K562 (cell line): ENCODE measurements around the gene MINDY4. TPM values are rescaled to one million over a fixed set of nuclear protein-coding genes. Genes with fewer than 3 reads are reported as not detected.

Experiments used
- ARID1B ChIP-seq: fragments of 450-650 bp; IDR thresholded peaks from 2 replicates; pipeline ENCODE4 v1.6.1; 2016; ENCODE audit warnings: antibody characterized with exemption, mild to moderate bottlenecking, inconsistent platforms
- CTBP1 ChIP-seq: fragments of 450-650 bp; IDR thresholded peaks from 2 replicates; pipeline ENCODE4 v1.6.1; 2016; ENCODE audit warnings: borderline replicate concordance
- FOXM1 ChIP-seq, 2 experiments: fragments of 450-650 bp in 1 of 2; sonication (generic) in 1 of 2; formaldehyde crosslinking in 1 of 2; IDR thresholded peaks; 2 replicates each; pipeline versions ENCODE4 v1.6.1 to v1.9.0; 2017 to 2022; ENCODE audit warnings: low read depth in 2 of 2, mild to moderate bottlenecking in 2 of 2, missing genetic modification reagents in 1 of 2, moderate library complexity in 1 of 2
- GATA2 ChIP-seq: sonication (generic); formaldehyde crosslinking; IDR thresholded peaks from 2 replicates; pipeline ENCODE4 v1.4.0; 2020; ENCODE audit warnings: mild to moderate bottlenecking, missing genetic modification reagents
- HDAC2 ChIP-seq: fragments of 450-650 bp; IDR thresholded peaks from 2 replicates; pipeline ENCODE4 v1.6.1; 2016; ENCODE audit warnings: mild to moderate bottlenecking
- JUNB ChIP-seq: fragments of 450-650 bp; formaldehyde crosslinking; conservative IDR thresholded peaks from 2 replicates; pipeline ENCODE4 v1.4.0; 2020; ENCODE audit warnings: mild to moderate bottlenecking
- NCOA2 ChIP-seq, 2 experiments: fragments of 450-650 bp; IDR thresholded peaks; 2 replicates each; pipeline ENCODE4 v1.6.1; 2018; ENCODE audit warnings: mild to moderate bottlenecking in 2 of 2, moderate library complexity in 1 of 2; ENCODE audit not compliant: partially characterized antibody in 2 of 2
- PML ChIP-seq: IDR thresholded peaks from 2 replicates; pipeline ENCODE4 v1.6.1; 2012; ENCODE audit warnings: low read length, inconsistent platforms
- RB1 ChIP-seq: fragments of 450-650 bp; IDR thresholded peaks from 2 replicates; pipeline ENCODE4 v1.6.1; 2017; ENCODE audit warnings: low read depth, mild to moderate bottlenecking
- RBBP5 ChIP-seq: fragments of 200-600 bp; sonication (generic); IDR thresholded peaks from 2 replicates; pipeline ENCODE4 v1.6.1; 2012; ENCODE audit warnings: borderline replicate concordance, mild to moderate bottlenecking, low read length, control low read depth, inconsistent platforms; ENCODE audit not compliant: insufficient read depth, poor library complexity, severe bottlenecking
- SIN3A ChIP-seq, 2 experiments: fragments of 150-350 bp in 1 of 2; IDR thresholded peaks; 2 replicates each; pipeline ENCODE4 v1.6.1; 2011 to 2016; ENCODE audit warnings: borderline replicate concordance in 2 of 2, low read depth in 2 of 2, low read length in 2 of 2, mild to moderate bottlenecking in 2 of 2, moderate library complexity in 2 of 2; ENCODE audit not compliant: control insufficient read depth in 1 of 2
- SMAD1 ChIP-seq: fragments of 150-350 bp; IDR thresholded peaks from 2 replicates; pipeline ENCODE4 v1.6.1; 2014; ENCODE audit warnings: low read length, low read depth; ENCODE audit not compliant: partially characterized antibody
- SMARCC2 ChIP-seq: fragments of 450-650 bp; IDR thresholded peaks from 2 replicates; pipeline ENCODE4 v1.6.1; 2017; ENCODE audit warnings: antibody characterized with exemption, moderate library complexity, mild to moderate bottlenecking, low read depth
- SPI1 ChIP-seq: IDR thresholded peaks from 2 replicates; pipeline ENCODE4 v1.6.1; 2011; ENCODE audit warnings: low read depth, low read length, control low read depth, borderline replicate concordance
- ZC3H11A ChIP-seq: IDR thresholded peaks from 2 replicates; pipeline ENCODE4 v1.6.1; 2012; ENCODE audit warnings: low read depth, low read length, improper control_type of control experiment
- ZNF12 ChIP-seq: sonication (generic); formaldehyde crosslinking; IDR thresholded peaks from 2 replicates; pipeline ENCODE4 v1.4.0; 2020; ENCODE audit warnings: mild to moderate bottlenecking, missing genetic modification reagents
- ZNF507 ChIP-seq: conservative IDR thresholded peaks from 2 replicates; pipeline ENCODE4 v1.6.1; 2017; ENCODE audit warnings: missing genetic modification characterization, missing compliant biosample characterization
- ZNF764 ChIP-seq: fragments of 250-450 bp; sonication (Bioruptor Pico); IDR thresholded peaks from 2 replicates; pipeline ENCODE4 v1.4.0; 2020; ENCODE audit warnings: low read depth, mild to moderate bottlenecking, moderate library complexity
- polyA plus RNA-seq, 8 experiments: library from polyadenylated mRNA; depleted of rRNA in 4 of 8; stranded (reverse) in 5 of 8; unstranded in 3 of 8; fragments of >200 nt; fragmentation: Nextera tagmentation in 2 of 8; fragmentation: Illumina TruSeq in 1 of 8; extraction: Ambion mirVana in 2 of 8; extraction: Trizol in 1 of 8; gene quantifications; 2 replicates each; pipeline versions ENCODE4 v1.2.1 to v1.2.3, GENCODE V29; 2011 to 2014; ENCODE audit warnings: inconsistent platforms in 1 of 8, missing spikeins in 1 of 8
- total RNA-seq, 7 experiments: library from RNA; depleted of rRNA in 6 of 7; stranded (reverse); fragments of >200 nt in 6 of 7; fragmentation: Illumina TruSeq in 2 of 7; extraction: Trizol in 2 of 7; gene quantifications; 2 replicates each; pipeline versions ENCODE4 v1.2.1 to v1.2.3, GENCODE V29; 2011 to 2021; ENCODE audit warnings: low replicate concordance in 1 of 7
- TF ChIP-seq, protein P1 (sequence below): sonication (generic); formaldehyde crosslinking; IDR thresholded peaks from 2 replicates; pipeline ENCODE4 v1.8.1; 2023; ENCODE audit warnings: mild to moderate bottlenecking, missing genetic modification reagents, moderate library complexity
- TF ChIP-seq, protein P2 (sequence below): conservative IDR thresholded peaks from 2 replicates; pipeline ENCODE4 v1.6.1; 2011; ENCODE audit warnings: low read depth, mild to moderate bottlenecking, low read length; ENCODE audit not compliant: control insufficient read depth
- TF ChIP-seq, protein P3 (sequence below): fragments of 450-650 bp; IDR thresholded peaks from one replicate; pipeline ENCODE4 v1.6.1; 2018; ENCODE audit warnings: mild to moderate bottlenecking, moderate library complexity; ENCODE audit not compliant: partially characterized antibody
- TF ChIP-seq, protein P4 (sequence below): fragments of 450-650 bp; IDR thresholded peaks from 2 replicates; pipeline ENCODE4 v1.6.1; 2016; ENCODE audit warnings: antibody characterized with exemption

MINDY4 gene
- total and polyA plus RNA-seq, 9 of the 15 experiments (the other 6 are each of a cell fraction or from before 2014, with no cell fraction given), result 2.1 to 16.7 (median 11.0) TPM

DNA sequence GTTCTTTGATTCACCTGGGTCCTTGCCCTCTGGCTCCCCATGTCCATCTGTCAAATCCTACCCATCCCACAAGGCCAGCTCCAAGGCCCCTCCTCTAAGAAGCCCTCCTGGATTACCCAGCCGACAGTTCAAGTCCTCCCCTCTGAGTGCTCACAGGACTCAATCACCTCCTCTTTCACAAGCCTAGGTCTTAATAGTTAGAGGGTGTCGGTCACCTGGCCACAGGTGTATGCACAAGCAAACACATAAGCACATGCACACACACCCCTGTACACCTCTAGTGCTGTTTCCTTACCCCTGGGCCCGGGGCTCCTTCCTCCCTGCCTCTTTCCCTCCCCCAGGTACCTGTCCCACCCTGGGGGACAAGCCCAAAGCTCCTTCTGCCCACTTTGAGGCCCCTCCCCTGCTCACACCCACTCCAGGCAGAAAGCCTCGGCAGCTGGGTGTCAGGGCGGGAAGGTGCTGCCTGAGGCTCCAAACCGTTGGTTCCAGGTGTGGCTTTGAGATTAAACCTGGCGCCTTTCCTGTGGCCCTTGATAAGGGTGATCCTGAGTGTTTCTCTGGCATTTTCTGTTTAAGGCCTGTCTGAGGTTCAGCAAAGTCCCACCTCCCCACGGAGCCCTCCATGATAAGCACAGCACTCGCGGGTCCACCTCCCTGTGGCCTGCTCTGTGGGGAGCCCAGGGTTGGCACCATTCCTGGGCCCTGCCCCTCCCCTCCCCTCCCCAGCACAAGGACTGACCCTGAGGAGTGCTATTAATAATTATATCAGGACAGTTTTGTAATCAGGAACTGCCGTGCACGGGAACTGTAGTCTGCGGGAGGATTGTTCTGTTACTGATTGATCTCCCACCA, 125.8 kb downstream of the MINDY4 start (continued):
- TF ChIP-seq, protein P1, sequence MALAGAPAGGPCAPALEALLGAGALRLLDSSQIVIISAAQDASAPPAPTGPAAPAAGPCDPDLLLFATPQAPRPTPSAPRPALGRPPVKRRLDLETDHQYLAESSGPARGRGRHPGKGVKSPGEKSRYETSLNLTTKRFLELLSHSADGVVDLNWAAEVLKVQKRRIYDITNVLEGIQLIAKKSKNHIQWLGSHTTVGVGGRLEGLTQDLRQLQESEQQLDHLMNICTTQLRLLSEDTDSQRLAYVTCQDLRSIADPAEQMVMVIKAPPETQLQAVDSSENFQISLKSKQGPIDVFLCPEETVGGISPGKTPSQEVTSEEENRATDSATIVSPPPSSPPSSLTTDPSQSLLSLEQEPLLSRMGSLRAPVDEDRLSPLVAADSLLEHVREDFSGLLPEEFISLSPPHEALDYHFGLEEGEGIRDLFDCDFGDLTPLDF (CRISPR knock-in tag), result peak; percentile 76; the same call in 1 of the 2 replicates
- no peak for TF ChIP-seq ZNF764 (CRISPR knock-in tag)
- no peak for TF ChIP-seq ZC3H11A
- TF ChIP-seq SMAD1, result peak; percentile 41
- TF ChIP-seq JUNB (CRISPR knock-in tag), result no peak
- TF ChIP-seq, protein P2, sequence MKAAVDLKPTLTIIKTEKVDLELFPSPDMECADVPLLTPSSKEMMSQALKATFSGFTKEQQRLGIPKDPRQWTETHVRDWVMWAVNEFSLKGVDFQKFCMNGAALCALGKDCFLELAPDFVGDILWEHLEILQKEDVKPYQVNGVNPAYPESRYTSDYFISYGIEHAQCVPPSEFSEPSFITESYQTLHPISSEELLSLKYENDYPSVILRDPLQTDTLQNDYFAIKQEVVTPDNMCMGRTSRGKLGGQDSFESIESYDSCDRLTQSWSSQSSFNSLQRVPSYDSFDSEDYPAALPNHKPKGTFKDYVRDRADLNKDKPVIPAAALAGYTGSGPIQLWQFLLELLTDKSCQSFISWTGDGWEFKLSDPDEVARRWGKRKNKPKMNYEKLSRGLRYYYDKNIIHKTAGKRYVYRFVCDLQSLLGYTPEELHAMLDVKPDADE, result peak; percentile 82; the same call in 1 of the 2 replicates
- no peak for TF ChIP-seq RBBP5
- peak; percentile 78 for TF ChIP-seq FOXM1 (IDR thresholded peaks at IDR 0.05; ENCODE audit: low read depth)
- no peak for TF ChIP-seq FOXM1 (CRISPR knock-in tag; IDR thresholded peaks at IDR 0.05; ENCODE audit: low read depth)
- TF ChIP-seq, protein P3, sequence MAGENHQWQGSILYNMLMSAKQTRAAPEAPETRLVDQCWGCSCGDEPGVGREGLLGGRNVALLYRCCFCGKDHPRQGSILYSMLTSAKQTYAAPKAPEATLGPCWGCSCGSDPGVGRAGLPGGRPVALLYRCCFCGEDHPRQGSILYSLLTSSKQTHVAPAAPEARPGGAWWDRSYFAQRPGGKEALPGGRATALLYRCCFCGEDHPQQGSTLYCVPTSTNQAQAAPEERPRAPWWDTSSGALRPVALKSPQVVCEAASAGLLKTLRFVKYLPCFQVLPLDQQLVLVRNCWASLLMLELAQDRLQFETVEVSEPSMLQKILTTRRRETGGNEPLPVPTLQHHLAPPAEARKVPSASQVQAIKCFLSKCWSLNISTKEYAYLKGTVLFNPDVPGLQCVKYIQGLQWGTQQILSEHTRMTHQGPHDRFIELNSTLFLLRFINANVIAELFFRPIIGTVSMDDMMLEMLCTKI, result no peak
- peak; percentile 82 for TF ChIP-seq GATA2 (CRISPR knock-in tag)
- TF ChIP-seq, protein P4, sequence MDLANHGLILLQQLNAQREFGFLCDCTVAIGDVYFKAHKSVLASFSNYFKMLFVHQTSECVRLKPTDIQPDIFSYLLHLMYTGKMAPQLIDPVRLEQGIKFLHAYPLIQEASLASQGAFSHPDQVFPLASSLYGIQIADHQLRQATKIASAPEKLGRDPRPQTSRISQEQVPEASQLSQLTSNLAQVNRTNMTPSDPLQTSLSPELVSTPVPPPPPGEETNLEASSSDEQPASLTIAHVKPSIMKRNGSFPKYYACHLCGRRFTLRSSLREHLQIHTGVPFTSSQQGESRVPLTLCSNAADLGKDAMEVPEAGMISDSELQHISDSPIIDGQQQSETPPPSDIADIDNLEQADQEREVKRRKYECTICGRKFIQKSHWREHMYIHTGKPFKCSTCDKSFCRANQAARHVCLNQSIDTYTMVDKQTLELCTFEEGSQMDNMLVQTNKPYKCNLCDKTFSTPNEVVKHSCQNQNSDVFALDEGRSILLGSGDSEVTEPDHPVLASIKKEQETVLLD, result 0 out of 2 replicates have a peak, but pooled peaks have one; percentile 63
- TF ChIP-seq SIN3A (IDR thresholded peaks at IDR 0.05; ENCODE audit: borderline replicate concordance in 2 of 2, control insufficient read depth in 1 of 2, low read depth in 2 of 2, low read length in 2 of 2), result peak in 1 of 2 experiments; percentile 72; a peak in 1 of 4 replicates
- no peak for TF ChIP-seq NCOA2 (IDR thresholded peaks at IDR 0.05; ENCODE audit: partially characterized antibody in 2 of 2)
- peak; percentile 45; the same call in 1 of the 2 replicates for TF ChIP-seq SMARCC2
- no peak for TF ChIP-seq ZNF507 (tag)
- TF ChIP-seq ZNF12 (CRISPR knock-in tag), result no peak
- peak; percentile 32; the same call in 1 of the 2 replicates for TF ChIP-seq HDAC2
- TF ChIP-seq SPI1, result no peak
- peak; percentile 67; the same call in 1 of the 2 replicates for TF ChIP-seq CTBP1
- TF ChIP-seq RB1, result peak; percentile 59; the same call in 1 of the 2 replicates
- TF ChIP-seq ARID1B, result peak; percentile 95
- peak; percentile 93 for TF ChIP-seq PML
